ENCODE data around the gene GABRA4.

GABRA4 gene

GRCh38 chr4:46955601-46956000, 37.8 kb downstream of the GABRA4 start:
- no peak for DNase-seq (ENCODE audit: low read depth, low spot score)
- CTCF ChIA-PET, result no interaction called here
- no peak overlapping the region for H3K4me3 ChIP-seq (ENCODE audit: low read depth, low read length)
- POLR2A ChIA-PET, result no interaction called here
- no peak for TF ChIP-seq CTCF (IDR thresholded peaks at IDR 0.05; ENCODE audit: insufficient read depth, low read length, missing control alignments)

GRCh38 chr4:46954643-46955042, 38.7 kb downstream of the GABRA4 start:
- TF ChIP-seq CTCF (IDR thresholded peaks at IDR 0.05; ENCODE audit: insufficient read depth, low read length, missing control alignments), result no peak
- ChIA-PET POLR2A (no interaction called here), CTCF (no interaction called here)
- no peak overlapping the region for H3K4me3 ChIP-seq (ENCODE audit: low read depth, low read length)
- no peak for DNase-seq (ENCODE audit: low read depth, low spot score)

- TF ChIP-seq CTCF (IDR thresholded peaks at IDR 0.05; ENCODE audit: insufficient read depth, low read length, missing control alignments), result no peak
- no peak for DNase-seq (ENCODE audit: low read depth, low spot score)
- POLR2A ChIA-PET, result no interaction called here
- H3K4me3 ChIP-seq (ENCODE audit: low read depth, low read length), result no peak overlapping the region
- CTCF ChIA-PET, result interaction anchor here (1.4 kb wide), 1 partner anchor 16 kb away, joined by 5 read pairs; no protein-coding TSS in a partner anchor
Measured at GRCh38 chr4:46953564-46953963, 39.8 kb downstream of the GABRA4 start.

GRCh38 chr4:46952451-46952850, 40.9 kb downstream of the GABRA4 start:
- ChIA-PET CTCF (interaction anchor here (1.4 kb wide), 1 partner anchor 15 kb away, joined by 5 read pairs; no protein-coding TSS in a partner anchor), POLR2A (no interaction called here)
- no peak overlapping the region for H3K4me3 ChIP-seq (ENCODE audit: low read depth, low read length)
- no peak for DNase-seq (ENCODE audit: low read depth, low spot score)
- TF ChIP-seq CTCF (IDR thresholded peaks at IDR 0.05; ENCODE audit: insufficient read depth, low read length, missing control alignments), result no peak

- no peak for DNase-seq (ENCODE audit: low read depth, low spot score)
- POLR2A ChIA-PET, result no interaction called here
Measured at GRCh38 chr4:46950826-46951225, 42.6 kb downstream of the GABRA4 start.

GRCh38 chr4:46949822-46950221, 43.6 kb downstream of the GABRA4 start:
- no peak for DNase-seq (ENCODE audit: low read depth, low spot score)
- no peak for TF ChIP-seq CTCF (IDR thresholded peaks at IDR 0.05; ENCODE audit: insufficient read depth, low read length, missing control alignments)
- ChIA-PET POLR2A (no interaction called here), CTCF (interaction anchor here (0.9 to 1.7 kb wide), 4 partner anchors 9 to 18 kb away, joined by 4 to 5 read pairs (median 4); no protein-coding TSS in a partner anchor)
- H3K4me3 ChIP-seq (ENCODE audit: low read depth, low read length), result no peak overlapping the region

More at GRCh38 chr4:46950826-46951225, 42.6 kb downstream of the GABRA4 start:
- CTCF ChIA-PET, result interaction anchor here (1.1 to 1.7 kb wide), 3 partner anchors 12 to 19 kb away, joined by 4 to 5 read pairs (median 4); no protein-coding TSS in a partner anchor
- H3K4me3 ChIP-seq (ENCODE audit: low read depth, low read length), result no peak overlapping the region
- no peak for TF ChIP-seq CTCF (IDR thresholded peaks at IDR 0.05; ENCODE audit: insufficient read depth, low read length, missing control alignments)

Data from AG04449 (cell line).